DOHH2 (cell line): ENCODE results near the gene NF1.

Experiments used
- H3F3A ChIP-seq: fragments of 200-600 bp; sonication (generic), shearing (Covaris generic); 2 replicates; pipeline ENCODE4 v1.6.0; 2016; ENCODE audit warnings: antibody characterized with exemption, mild to moderate bottlenecking; ENCODE audit not compliant: control insufficient read depth, insufficient read depth
- H3K27ac ChIP-seq: fragments of 200-600 bp; sonication (generic); 2 replicates; pipeline ENCODE4 v1.5.1; 2014; ENCODE audit warnings: low read depth, mild to moderate bottlenecking, low read length, moderate library complexity
- H3K27me3 ChIP-seq: fragments of 200-600 bp; sonication (generic); 2 replicates; pipeline ENCODE4 v1.6.1; 2014; ENCODE audit warnings: mild to moderate bottlenecking, low read length, mixed read lengths; ENCODE audit not compliant: control insufficient read depth
- H3K36me3 ChIP-seq: fragments of 200-600 bp; sonication (generic); 2 replicates; pipeline ENCODE4 v1.6.1; 2014; ENCODE audit warnings: mild to moderate bottlenecking, low read length, moderate library complexity, mixed read lengths; ENCODE audit not compliant: control insufficient read depth
- H3K4me1 ChIP-seq: fragments of 200-600 bp; sonication (generic); 2 replicates; pipeline ENCODE4 v1.6.1; 2014; ENCODE audit warnings: mild to moderate bottlenecking, low read length, mixed read lengths; ENCODE audit not compliant: control insufficient read depth
- H3K4me2 ChIP-seq: fragments of 200-600 bp; sonication (generic); 2 replicates; pipeline ENCODE4 v1.6.0; 2014; ENCODE audit warnings: mild to moderate bottlenecking, low read length, moderate library complexity
- H3K4me3 ChIP-seq: fragments of 200-600 bp; sonication (generic); 2 replicates; pipeline ENCODE4 v1.5.1; 2014; ENCODE audit warnings: mild to moderate bottlenecking, low read length, mixed read lengths
- H3K79me2 ChIP-seq: fragments of 200-600 bp; sonication (generic); 2 replicates; pipeline ENCODE4 v1.6.1; 2014; ENCODE audit warnings: mild to moderate bottlenecking, low read length, mixed read lengths; ENCODE audit not compliant: control insufficient read depth
- H3K9me2 ChIP-seq: fragments of 200-600 bp; sonication (generic); replicated peaks from 2 replicates; pipeline ENCODE4 v1.6.1; 2014; ENCODE audit warnings: mild to moderate bottlenecking, low read length, mixed read lengths; ENCODE audit not compliant: control insufficient read depth
- H3K9me3 ChIP-seq: fragments of 200-600 bp; sonication (generic); 2 replicates; pipeline ENCODE4 v1.6.1; 2014; ENCODE audit warnings: antibody characterized with exemption, low read length, mixed read lengths; ENCODE audit not compliant: control insufficient read depth, insufficient read depth
- H4K20me1 ChIP-seq: fragments of 200-600 bp; sonication (generic); 2 replicates; pipeline ENCODE4 v1.6.0; 2014; ENCODE audit warnings: low read depth, mild to moderate bottlenecking, antibody characterized with exemption, low read length, moderate library complexity; ENCODE audit not compliant: control insufficient read depth, insufficient read depth
- EZH2phosphoT487 ChIP-seq: fragments of 200-600 bp; sonication (generic); IDR thresholded peaks from 2 replicates; pipeline ENCODE4 v1.6.1; 2017; ENCODE audit warnings: borderline replicate concordance, mild to moderate bottlenecking, antibody characterized with exemption, low read length, moderate library complexity, mixed read lengths
- TF ChIP-seq, protein P1 (sequence below): fragments of 200-600 bp; sonication (generic); IDR thresholded peaks from one replicate; pipeline ENCODE4 v1.5.1; 2014; ENCODE audit warnings: antibody characterized with exemption, mild to moderate bottlenecking, low read depth, low read length; ENCODE audit not compliant: poor library complexity, severe bottlenecking

The NF1 gene

GRCh38 chr17:31092475-31093064, 2.2 kb upstream of the NF1 start:
- Histone ChIP-seq H3K36me3 (peaks cover 8% of the 10 kb centered on the region), H3K27me3 (no peaks in the 10 kb centered on the region), H3K9me2 (no peaks in the 10 kb centered on the region), H3K4me2 (no peak overlapping the region), H3K4me1 (peaks cover 20% of the 10 kb centered on the region), H3K4me3 (no peak overlapping the region), H3F3A (no peaks in the 10 kb centered on the region; the same call in 1 of the 2 replicates), H3K27ac (no peak overlapping the region), H4K20me1 (peaks cover 6% of the 10 kb centered on the region; the same call in 1 of the 2 replicates), H3K9me3 (no peaks in the 10 kb centered on the region), H3K79me2 (peaks cover 29% of the 10 kb centered on the region)
- no peak for TF ChIP-seq EZH2phosphoT487
- TF ChIP-seq, protein P1, sequence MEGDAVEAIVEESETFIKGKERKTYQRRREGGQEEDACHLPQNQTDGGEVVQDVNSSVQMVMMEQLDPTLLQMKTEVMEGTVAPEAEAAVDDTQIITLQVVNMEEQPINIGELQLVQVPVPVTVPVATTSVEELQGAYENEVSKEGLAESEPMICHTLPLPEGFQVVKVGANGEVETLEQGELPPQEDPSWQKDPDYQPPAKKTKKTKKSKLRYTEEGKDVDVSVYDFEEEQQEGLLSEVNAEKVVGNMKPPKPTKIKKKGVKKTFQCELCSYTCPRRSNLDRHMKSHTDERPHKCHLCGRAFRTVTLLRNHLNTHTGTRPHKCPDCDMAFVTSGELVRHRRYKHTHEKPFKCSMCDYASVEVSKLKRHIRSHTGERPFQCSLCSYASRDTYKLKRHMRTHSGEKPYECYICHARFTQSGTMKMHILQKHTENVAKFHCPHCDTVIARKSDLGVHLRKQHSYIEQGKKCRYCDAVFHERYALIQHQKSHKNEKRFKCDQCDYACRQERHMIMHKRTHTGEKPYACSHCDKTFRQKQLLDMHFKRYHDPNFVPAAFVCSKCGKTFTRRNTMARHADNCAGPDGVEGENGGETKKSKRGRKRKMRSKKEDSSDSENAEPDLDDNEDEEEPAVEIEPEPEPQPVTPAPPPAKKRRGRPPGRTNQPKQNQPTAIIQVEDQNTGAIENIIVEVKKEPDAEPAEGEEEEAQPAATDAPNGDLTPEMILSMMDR: peak; percentile 44

- H3K79me2 ChIP-seq: peaks cover 42% of the 10 kb centered on the region
- TF ChIP-seq, protein P1: no peak
- no peak for TF ChIP-seq EZH2phosphoT487
- H3K27me3 ChIP-seq: no peaks in the 10 kb centered on the region
- no peaks in the 10 kb centered on the region; the same call in 1 of the 2 replicates for H3F3A ChIP-seq
- no peaks in the 10 kb centered on the region for H3K9me2 ChIP-seq
- peaks cover 21% of the 10 kb centered on the region for H3K4me1 ChIP-seq
- peaks cover 6% of the 10 kb centered on the region; the same call in 1 of the 2 replicates for H4K20me1 ChIP-seq
- no peaks in the 10 kb centered on the region for H3K9me3 ChIP-seq
- peak overlapping the region; percentile 96 for H3K4me3 ChIP-seq
- 0 out of 2 replicates have a peak overlapping the region, but pooled peaks have one; percentile 16 for H3K27ac ChIP-seq
- peaks cover 9% of the 10 kb centered on the region for H3K36me3 ChIP-seq
- peak overlapping the region; percentile 98 for H3K4me2 ChIP-seq
Measured at GRCh38 chr17:31093866-31094599, 744 bp upstream of the NF1 start.

DNA sequence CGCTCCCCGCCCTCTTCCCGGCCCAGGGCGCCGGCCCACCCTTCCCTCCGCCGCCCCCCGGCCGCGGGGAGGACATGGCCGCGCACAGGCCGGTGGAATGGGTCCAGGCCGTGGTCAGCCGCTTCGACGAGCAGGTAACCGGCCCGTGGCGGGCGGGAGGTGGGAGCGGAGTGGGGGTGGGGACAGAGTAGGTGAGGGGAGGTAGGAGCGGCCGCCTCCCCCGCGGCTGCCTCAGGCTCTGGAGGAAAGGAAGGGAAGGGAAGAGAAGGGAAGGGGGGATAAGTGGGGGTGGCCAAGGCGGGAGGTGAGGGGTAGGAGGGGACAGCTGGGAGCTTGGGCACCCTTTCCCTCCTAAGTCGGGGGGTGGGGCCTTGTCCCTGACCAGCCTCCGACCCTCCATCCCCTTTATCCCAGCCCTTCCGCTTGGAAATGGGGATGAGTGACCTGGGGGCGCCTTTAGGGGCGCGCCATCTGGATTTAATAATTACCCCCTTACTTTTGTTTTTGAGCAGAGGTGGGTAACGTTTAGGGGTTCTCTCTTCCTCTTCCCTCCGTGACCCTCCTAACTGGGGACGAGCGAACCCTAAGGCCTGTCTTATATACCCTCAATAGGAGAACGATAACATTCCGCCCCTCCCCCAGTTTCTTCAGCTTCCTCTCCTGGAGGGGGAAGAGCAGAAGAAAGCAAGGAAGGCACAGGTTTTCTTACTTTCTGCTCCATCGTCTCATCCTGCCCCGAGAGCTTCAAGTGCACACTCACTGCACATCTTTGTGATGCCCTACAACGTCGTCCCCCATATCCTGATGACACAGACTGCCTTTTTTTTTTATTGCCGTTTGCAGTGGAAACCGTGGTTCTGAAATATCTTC, 694 bp downstream of the NF1 start:
- peak overlapping the region; percentile 60 for H3K27ac ChIP-seq
- peak overlapping the region; percentile 96 for H3K4me3 ChIP-seq
- peaks cover 55% of the 10 kb centered on the region for H3K79me2 ChIP-seq
- peaks cover 27% of the 10 kb centered on the region for H3K4me1 ChIP-seq
- TF ChIP-seq, protein P1: no peak
- no peak for TF ChIP-seq EZH2phosphoT487
- peak overlapping the region; percentile 98 for H3K4me2 ChIP-seq
- no peaks in the 10 kb centered on the region for H3K27me3 ChIP-seq
- no peaks in the 10 kb centered on the region; the same call in 1 of the 2 replicates for H3F3A ChIP-seq
- H3K9me3 ChIP-seq: no peaks in the 10 kb centered on the region
- H3K9me2 ChIP-seq: no peaks in the 10 kb centered on the region
- H4K20me1 ChIP-seq: peaks cover 9% of the 10 kb centered on the region; the same call in 1 of the 2 replicates
- peaks cover 11% of the 10 kb centered on the region for H3K36me3 ChIP-seq
